ENCODE measurements around the gene TRIM52. TPM values are rescaled to one million over a fixed set of nuclear protein-coding genes. Genes with fewer than 3 reads are reported as not detected.

TRIM52 gene
- total and polyA plus RNA-seq, 2 of the 13 experiments (the other 11 are each of a cell fraction or from before 2014, with no cell fraction given) = 7.2 to 11.6 TPM

DNA sequence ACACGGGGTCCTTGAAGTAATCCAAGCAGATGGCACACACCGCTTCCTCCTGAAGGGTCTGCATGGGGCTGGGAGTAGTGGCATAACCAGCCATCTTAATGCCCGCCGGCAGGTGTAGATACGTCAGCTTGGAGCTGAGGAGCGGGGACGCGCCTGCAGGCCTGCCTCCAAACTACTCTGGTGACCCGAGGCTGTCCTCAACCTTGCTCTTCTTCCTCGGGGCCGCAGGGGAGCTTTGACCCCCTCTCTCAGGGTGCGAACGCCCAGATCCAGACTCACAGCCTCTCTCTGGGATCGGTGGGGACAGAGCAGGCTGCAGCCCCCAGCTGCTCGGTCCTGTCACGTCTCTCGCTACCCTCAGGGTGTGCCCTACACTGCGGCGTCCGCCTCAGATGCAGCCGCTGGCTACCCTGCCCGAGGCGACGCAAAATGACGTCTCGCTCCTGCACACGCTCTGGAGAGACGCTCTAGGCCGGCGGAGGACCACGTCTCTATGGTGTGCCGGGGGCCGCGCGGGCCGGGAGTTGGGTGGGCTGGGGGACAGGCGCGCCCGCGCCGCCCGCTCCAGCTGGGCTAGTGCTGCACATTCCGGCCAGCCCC lies at the start of gene TRIM52 (continued):
- TF ChIP-seq ZZZ3 (CRISPR knock-in tag; IDR thresholded peaks at IDR 0.05; ENCODE audit: borderline replicate concordance) (no peak), RFX5 (IDR thresholded peaks at IDR 0.05; ENCODE audit: low read depth, low read length) (no peak), RELA (CRISPR knock-in tag; IDR thresholded peaks at IDR 0.05) (peak; percentile 81; the same call in 1 of the 2 replicates), MED1 (CRISPR knock-in tag; IDR thresholded peaks at IDR 0.05) (peak; percentile 78), FOXP1 (IDR thresholded peaks at IDR 0.05) (no peak), FOXP1 (CRISPR knock-in tag; IDR thresholded peaks at IDR 0.05) (peak; percentile 52), IKZF1 (IDR thresholded peaks at IDR 0.05) (no peak), HES4 (CRISPR knock-in tag; IDR thresholded peaks at IDR 0.05; ENCODE audit: borderline replicate concordance) (peak; percentile 9; the same call in 1 of the 2 replicates), MAFF (IDR thresholded peaks at IDR 0.05; ENCODE audit: low read depth, low read length) (no peak), ZFP91 (CRISPR knock-in tag; IDR thresholded peaks at IDR 0.05; ENCODE audit: borderline replicate concordance) (peak; percentile 63; the same call in 1 of the 2 replicates), ZNF383 (CRISPR knock-in tag; IDR thresholded peaks at IDR 0.05; ENCODE audit: borderline replicate concordance) (no peak), HDAC6 (IDR thresholded peaks at IDR 0.05; ENCODE audit: low read depth, low read length) (no peak), CREB1 (IDR thresholded peaks at IDR 0.05) (peak; percentile 93), CREB1 (CRISPR knock-in tag; IDR thresholded peaks at IDR 0.05) (peak; percentile 97), GLMP (CRISPR knock-in tag; IDR thresholded peaks at IDR 0.05; ENCODE audit: borderline replicate concordance) (no peak), PHF21A (CRISPR knock-in tag; IDR thresholded peaks at IDR 0.05) (peak; percentile 69), ZNF703 (CRISPR knock-in tag; IDR thresholded peaks at IDR 0.05; ENCODE audit: borderline replicate concordance) (no peak), CBX5 (CRISPR knock-in tag; IDR thresholded peaks at IDR 0.05; ENCODE audit: borderline replicate concordance) (0 out of 2 replicates have a peak, but pooled peaks have one; percentile 42), ISL2 (CRISPR knock-in tag; IDR thresholded peaks at IDR 0.05) (no peak; the same call in 1 of the 2 replicates), ZNF17 (CRISPR knock-in tag; IDR thresholded peaks at IDR 0.05) (no peak), HNF4A (CRISPR knock-in tag; IDR thresholded peaks at IDR 0.05) (no peak), TCF7 (IDR thresholded peaks at IDR 0.05; ENCODE audit: low read depth) (peak; percentile 42; the same call in 1 of the 2 replicates), ATRX (CRISPR knock-in tag; IDR thresholded peaks at IDR 0.05; ENCODE audit: borderline replicate concordance) (no peak), ZNF234 (CRISPR knock-in tag; conservative IDR thresholded peaks at IDR 0.05) (0 out of 2 replicates have a peak, but pooled peaks have one; percentile 68)
- TF ChIP-seq, protein P1, sequence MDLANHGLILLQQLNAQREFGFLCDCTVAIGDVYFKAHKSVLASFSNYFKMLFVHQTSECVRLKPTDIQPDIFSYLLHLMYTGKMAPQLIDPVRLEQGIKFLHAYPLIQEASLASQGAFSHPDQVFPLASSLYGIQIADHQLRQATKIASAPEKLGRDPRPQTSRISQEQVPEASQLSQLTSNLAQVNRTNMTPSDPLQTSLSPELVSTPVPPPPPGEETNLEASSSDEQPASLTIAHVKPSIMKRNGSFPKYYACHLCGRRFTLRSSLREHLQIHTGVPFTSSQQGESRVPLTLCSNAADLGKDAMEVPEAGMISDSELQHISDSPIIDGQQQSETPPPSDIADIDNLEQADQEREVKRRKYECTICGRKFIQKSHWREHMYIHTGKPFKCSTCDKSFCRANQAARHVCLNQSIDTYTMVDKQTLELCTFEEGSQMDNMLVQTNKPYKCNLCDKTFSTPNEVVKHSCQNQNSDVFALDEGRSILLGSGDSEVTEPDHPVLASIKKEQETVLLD (CRISPR knock-in tag; IDR thresholded peaks at IDR 0.05; ENCODE audit: low read depth) = no peak
- TF ChIP-seq, protein P2, sequence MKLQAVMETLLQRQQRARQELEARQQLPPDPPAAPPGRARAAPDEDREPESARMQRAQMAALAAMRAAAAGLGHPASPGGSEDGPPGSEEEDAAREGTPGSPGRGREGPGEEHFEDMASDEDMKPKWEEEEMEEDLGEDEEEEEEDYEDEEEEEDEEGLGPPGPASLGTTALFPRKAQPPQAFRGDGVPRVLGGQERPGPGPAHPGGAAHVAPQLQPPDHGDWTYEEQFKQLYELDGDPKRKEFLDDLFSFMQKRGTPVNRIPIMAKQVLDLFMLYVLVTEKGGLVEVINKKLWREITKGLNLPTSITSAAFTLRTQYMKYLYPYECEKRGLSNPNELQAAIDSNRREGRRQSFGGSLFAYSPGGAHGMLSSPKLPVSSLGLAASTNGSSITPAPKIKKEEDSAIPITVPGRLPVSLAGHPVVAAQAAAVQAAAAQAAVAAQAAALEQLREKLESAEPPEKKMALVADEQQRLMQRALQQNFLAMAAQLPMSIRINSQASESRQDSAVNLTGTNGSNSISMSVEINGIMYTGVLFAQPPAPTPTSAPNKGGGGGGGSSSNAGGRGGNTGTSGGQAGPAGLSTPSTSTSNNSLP (IDR thresholded peaks at IDR 0.05; ENCODE audit: low read depth, low read length) = no peak

All from HepG2 (cell line).